ENCODE results near the gene ADCY2.
"Not testable (repeated sequence)": the region's sequence is repeated elsewhere in the genome, so short reads cannot be mapped to it uniquely, and the experiment has no call there.

Gene ADCY2

DNA sequence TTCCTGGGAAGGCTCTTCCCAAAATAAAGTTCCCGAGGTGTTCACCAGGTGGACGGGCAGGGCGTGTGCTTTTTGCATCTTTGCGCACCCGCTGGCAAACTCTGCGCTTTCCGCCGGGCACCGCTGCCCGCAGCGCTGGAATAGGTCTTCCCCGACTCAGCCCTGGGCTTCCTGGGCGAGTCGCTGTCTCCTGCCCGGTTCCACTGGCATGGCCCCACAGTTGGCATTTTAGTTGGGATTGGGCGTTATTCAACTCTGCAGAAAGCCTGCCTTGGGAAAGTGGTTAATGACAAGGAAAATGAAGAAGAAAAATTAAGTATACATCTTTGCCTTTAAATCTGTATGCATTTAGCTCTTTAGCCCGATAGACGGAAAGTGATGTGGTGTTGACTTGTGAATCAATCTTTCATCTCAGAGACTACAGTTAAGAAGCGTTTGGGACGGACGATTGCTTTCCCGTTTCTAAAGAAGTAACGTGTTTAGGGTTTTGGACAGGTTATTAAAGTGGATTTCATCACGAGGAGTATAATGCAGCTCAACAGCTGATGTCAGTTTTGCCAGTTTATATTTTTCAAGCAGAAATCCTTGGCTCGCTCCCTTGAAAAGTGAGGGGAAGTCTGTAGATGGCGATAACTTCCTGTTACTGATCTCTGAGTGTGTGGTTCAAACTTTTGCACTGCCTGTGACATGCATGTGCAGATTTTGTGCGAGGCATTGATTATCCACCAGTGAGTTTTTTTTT is 946 bp downstream of the ADCY2 start:
- no peak for DNase-seq

DNA sequence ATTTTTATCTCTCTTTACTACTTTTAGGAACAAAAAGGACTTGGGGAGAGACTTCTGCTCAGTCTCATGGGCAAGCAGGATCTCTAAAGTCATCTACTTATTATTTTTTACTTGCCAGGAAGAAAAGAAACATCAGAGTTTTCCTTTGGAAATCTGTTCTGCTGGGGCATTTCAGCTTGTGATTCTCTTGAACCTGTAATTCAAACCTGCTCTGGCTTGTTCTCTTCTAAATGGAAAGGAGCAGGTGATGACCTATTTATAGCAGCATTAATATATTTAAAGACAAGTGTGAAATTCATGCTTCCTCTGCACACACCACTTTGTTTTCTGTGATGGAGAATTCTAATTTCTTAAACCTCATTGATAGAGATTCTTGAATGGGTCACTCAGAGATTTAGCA is 2.0 kb downstream of the ADCY2 start:
- DNase-seq = no peak

DNA sequence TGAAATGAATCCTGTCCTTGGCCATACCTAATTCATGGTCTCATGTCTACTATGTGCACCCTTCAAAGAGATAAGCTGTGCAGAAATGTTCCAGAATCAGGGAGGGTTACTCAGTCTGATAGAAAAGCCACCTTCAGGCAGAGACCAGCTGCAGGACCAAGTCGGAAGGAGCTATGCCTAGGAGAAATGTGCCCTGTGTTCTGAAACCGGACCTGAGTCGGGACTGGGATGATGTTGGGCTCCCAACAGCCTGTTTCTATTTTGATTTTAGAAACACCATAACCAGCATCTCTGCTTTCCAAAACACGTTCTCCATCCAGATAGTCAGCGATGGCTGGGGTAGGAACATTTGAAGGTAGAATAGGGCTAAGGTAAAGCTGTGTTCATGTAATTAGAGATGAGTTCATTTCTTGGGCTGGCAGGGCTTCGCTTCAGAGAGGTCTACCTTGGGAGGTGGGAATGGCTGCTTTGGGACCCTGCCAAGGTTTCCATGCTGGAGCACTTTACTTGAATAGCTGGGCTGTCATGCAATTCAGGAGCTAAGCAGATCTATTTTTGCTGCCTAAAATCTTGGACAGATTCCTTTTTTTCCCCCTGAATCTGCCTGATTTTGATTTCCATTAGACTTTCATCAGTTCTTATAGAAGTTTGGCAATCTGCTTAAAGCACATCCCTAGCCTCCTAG is 2.8 kb downstream of the ADCY2 start:
- DNase-seq = no peak

DNA sequence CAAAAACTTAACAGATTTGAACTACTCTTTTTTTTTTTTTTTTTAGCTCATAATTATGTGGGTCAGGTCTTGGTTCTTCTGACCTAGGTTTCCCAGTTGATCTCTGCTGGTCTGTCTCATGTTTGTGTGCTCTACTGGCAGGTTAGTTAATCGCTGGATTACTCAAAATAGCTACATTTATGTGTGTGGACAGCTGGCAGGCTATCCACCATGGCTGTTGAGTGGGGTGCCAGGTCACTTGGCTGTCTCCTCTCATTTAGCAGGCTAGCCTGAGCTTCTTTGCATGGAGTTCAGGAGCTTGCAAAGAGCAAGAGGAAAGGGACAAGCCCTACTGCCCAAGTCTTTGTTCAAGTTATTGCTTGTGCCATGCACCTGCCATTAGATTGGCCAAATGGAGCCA is 9.3 kb downstream of the ADCY2 start:
- DNase-seq = no peak

DNA sequence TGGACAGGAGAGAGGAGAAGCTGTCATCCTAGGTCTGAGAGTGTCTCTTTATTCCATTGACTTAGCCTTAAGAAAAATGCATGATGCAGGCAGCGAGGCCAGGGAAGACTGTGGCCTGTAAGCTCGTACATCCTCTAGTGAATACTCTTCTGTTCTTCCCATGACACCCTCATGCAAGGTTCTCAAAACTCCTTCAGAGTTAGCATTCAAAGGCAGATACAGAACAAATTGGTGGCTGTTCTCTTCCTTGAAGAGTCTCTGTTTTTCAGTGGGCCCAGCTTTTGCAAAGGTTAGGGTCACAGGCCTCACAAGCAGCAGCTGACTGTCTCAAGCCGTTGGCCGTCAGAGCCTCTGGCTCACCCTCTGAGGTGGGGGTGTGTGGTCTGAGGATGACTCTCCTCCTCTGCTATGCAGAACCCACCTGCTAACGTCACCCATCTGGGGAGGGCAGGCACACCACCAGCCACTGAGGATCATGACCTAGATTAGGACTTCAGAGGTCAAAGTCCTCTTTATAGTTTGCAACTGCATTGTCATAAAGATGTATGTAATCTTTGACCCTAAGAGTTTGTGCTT is 15.1 kb downstream of the ADCY2 start:
- DNase-seq = no peak

DNA sequence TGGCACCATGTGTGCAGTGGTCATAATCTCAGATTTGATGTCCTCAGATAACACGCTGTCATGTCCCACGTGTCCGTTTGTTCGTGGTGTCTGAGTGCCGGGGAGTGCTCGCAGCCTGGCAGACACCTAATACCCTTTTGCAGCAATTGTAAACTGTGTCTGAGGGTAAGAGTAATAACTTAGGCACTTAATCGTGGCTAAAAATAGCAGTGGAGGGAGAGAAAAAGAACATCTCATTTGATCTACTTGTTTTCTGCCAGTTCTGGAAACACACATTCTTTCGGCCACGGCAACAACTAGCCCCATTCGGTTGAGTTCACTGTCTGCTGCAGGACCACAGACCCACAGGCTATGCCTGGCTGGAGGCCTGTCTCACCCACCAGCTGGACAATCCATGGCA is 16.5 kb downstream of the ADCY2 start:
- DNase-seq = no peak

DNA sequence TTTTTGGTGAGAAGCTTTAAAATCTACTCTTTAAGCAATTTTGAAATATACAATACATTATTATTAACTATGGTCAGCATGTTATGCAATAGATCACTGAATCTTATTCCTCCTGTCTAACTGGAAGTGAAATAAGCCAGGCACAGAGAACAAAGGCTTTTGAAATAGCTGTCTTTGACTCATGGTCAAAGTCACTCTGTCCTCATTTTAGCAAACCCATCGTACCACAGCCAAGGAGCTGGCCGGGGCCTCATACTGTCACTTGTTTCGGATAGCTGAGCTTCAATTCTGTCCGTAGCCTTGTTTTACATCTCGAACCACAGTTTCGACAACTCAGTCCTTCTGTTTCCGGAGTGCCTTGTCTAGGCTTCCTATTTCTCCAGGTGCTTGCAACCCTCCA is 19.2 kb downstream of the ADCY2 start:
- no peak for DNase-seq

DNA sequence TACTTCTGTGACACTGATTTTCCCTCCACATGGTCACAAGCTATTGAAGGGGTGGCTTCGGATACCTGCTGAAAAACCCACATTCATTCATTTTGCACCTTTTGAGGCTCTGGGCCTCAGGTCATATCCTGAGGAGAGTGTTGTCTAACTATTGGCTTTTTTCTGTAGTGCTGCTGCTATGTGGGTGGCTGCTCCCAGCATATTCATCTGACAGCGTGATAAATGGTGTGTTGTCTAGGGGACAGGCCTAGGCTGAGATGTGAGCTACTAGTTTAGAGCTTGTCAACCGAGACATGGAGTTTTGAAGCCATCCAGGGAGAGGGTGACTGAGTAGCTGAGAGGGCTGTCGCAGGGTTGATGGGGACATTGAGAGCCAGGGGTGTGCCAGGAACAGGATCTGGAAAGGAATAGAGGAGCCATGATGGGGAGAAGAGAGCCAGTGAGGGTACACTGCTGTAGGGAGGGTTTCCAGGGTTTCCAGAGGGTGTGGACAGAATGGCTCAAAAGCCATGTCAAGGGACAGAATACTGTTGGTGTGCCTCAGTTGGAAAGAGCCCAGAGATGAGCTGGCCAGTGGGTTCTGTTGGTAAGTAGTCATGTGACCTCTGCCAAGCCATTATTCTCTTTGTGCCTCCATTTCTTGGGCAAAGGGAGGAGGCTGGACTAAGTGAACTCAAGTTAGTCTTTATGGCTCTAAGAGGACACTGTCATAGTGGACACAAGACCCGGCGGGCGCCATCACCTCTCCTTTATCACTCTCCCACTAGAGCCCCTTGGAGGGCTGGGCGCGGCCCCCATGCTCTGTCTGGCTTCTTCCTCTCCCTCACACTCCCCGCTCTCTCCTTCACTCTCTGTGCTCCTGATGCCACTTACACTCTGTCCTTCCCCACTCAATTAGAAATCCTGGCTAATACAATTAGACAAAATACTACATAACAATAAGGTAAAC is 19.9 kb downstream of the ADCY2 start:
- DNase-seq = no peak

DNA sequence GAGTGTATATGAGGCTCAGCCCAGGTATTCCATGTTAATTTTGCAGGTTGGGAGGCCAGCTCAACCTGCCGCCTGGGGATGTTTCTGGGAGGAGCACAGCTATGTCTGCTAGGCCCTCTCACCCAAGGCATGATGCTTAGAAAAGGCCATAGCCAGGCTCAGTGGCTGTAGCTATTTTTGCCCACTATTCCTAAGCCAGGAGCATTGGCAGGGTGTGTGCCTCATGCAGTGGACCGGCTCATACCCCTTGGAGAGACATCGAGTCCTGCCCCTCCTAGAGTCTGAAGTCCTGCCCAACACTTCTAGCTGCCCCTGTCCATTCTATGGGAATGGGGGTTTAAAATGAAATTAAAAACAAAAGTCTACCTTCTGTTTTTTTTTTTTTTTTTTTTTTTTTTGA is 22.3 kb downstream of the ADCY2 start:
- no peak for DNase-seq

DNA sequence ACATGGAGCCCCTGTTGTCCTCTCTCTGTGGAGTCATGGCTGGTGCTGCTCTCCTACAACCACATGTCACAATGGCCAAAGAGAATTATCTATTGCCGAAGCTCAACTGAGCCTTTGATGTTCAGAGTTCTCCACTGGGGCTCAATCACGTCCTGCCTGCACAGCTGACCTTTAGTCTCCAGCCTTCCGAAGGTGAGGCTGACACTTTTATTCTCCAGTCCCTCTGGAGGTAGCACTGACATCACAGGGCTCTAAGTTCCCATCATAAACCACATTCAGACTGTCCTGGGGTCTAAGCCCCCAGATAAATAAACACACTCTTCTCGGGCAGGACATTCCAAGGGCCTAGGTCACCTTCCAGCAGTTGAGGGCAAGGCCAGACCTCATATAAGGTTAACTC is 23.4 kb downstream of the ADCY2 start:
- no peak for DNase-seq

DNA sequence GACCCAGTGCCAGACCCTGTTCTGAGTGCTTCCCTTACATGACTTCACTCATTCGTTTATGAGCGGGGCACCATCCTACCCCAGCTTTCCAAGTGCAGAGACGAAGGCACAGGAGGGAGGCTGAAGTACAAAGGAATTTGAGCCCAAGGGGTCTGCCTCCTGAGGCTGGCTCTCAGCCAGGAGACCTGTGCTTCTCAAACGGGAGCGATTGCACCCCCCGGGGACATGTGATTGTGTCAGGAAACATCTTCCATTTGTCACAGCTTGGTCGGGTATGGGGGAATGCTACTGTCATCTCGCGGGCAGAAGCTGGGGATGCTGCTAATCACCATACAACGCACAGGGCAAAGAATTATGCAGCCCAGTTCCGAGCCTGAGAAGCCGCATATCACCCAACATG is 23.9 kb downstream of the ADCY2 start:
- no peak for DNase-seq

DNA sequence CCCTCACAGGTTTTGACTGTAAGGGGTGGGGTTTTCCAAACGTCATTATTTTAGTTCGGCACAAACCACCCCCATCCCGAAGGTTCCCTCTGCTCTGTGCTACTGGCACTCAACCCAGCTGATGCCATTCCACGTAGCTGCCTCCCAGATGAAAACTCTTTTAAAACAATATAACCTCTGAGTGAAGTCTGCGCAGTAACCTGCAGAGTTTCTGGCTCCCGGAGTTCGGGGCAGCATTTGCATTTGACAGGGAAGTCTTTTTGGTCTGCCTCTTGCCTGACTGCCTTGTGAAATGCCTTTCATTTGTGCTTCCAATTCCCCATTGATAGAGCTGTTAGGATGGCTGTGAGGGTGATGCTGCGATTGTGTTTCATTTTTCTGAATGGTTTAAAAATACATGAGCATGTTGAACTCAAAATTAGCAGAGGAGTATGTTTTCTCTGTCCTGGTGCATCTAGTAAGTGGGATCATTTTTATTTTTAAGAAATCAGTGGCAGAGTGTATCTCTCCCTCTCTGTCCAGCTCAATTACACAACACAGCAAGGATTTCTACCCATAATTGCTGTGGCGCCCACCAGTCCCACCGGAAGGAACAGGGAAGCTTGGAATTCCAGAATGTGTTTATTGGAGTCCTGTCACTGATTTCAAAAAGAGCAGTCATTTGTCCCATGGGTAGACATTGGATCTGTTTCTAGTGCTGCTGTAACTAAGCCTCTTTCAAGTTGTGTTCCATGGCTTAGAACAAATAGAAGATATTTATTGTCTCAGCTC is 24.8 kb downstream of the ADCY2 start:
- DNase-seq = no peak

DNA sequence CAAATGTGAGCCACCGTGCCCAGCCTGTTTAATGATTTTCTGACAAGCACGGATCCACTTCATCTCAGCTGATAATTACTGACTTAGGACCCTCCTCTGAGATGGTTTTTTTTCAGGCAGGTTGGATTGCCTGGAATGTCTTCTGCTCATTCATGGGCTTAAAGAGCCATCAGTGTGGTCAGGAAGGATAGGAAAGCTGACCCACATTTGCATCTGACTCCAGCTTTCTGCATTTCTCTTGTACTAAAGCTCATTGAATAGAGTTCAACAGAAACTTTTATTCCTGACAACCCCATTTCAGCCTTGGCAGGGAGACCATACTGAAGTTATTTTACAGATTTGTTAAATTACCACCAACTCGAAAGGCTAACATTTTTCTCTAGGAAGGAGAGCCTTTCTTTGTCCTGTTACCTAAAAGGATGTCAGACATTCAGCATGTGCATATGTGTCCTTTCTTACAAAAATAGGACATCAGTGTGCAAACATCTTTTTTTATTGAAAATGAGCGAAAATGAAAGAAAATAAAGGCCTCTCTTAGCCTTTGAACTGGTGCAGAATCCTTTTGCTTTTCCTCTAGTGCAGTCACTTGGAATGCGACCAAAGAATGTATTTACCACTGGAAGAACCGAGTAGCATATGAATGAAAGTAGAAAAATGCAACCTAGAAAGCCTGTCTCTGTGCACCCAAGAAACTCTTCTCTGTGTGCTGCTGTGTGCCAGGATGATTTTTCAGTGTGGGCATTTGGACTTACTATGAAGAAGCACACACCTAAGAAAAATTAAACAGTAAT is 26.6 kb downstream of the ADCY2 start:
- no peak for DNase-seq

DNA sequence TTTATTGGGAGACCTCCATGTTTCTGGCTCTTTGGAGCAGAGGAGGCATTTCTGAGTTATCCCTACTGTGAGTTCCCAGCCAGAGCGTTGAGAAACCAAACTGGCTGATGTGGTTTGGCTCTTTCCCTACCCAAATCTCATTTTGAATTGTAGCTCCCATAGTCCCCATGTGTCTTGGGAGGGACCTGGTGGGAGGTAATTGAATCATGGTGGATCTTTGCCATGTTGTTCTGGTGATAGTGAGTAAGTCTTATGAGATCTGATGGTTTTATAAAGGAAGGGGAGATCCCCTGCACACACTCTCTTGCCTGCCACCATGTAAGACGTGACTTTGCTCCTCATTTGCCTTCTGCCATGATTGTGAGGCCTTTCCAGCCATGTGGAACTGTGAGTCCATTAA is 27.3 kb downstream of the ADCY2 start:
- DNase-seq = not testable (repeated sequence)

DNA sequence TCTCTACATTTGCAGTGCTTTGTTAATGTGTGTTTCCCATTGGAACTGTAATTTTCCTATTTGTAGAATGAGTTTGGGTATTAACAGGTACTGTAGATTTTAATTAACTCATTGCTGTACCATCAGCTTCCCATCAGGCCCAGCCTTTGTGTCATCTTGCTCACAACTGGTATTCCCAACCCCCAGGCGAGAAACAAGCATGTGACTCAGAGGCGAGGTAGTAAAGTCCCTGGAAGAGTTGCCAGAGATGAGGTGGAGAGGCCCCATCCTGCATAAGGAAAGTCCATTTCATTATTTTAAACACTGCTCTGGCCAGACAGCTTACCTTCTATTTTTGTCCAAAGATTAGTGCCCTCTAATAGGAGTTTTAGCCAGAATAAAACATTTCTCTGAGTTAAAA is 29.9 kb downstream of the ADCY2 start:
- DNase-seq = no peak

DNA sequence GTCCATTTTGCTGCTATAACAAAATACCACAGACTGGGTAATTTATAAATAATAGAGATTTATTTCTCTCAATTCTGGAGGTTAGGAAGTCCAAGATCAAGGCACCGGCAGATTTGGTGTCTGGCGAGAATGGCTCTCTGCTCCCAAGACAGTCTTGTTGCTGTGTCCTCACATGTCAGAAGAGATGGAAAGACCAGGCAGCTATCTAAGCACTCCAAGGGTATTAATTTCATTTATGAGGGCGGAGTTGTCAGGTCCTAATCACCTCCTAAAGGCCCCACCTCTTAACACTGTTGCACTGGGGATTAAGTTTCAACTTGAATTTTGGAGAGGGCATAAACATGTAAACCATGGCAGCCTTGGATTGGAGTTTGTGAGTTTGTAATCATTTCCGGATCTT is 30.3 kb downstream of the ADCY2 start:
- no peak for DNase-seq

DNA sequence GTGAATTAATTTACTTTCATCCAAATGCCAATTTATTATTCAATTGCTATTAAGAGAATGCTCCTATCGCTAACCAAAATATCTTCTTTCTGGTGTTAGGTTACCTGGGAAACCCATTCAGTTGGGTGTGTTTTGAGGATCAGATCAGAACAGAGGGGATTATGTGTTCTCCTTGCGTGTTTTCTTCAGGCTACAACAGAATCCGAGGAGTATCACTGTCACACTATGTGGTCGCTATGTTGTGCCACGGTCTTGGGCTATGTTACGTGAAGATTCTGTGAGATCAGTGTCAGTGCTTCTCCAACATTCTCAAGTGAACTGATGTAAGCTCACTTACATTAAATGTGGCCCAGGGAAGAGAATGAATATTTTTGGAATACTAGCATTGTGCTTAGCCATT is 39.0 kb downstream of the ADCY2 start:
- no peak for DNase-seq

DNA sequence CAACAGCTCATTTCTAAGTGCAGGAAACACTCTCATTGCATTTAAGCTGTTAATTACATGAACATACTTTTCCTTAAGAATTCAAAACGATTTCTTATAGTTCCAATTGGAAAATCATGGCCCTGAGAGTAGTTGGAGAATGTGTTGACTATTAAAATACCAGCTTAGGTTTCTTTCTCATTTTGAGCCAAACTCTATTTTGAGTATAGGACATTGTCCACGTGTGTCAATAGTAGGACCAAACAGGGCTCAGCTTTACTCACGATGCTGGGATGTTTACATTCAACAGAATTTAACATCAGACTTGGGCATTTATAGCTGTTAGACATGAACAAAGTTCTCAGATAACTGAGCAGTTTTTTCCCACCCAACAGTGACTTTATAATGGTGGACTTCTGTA is 39.6 kb downstream of the ADCY2 start:
- DNase-seq = no peak

DNA sequence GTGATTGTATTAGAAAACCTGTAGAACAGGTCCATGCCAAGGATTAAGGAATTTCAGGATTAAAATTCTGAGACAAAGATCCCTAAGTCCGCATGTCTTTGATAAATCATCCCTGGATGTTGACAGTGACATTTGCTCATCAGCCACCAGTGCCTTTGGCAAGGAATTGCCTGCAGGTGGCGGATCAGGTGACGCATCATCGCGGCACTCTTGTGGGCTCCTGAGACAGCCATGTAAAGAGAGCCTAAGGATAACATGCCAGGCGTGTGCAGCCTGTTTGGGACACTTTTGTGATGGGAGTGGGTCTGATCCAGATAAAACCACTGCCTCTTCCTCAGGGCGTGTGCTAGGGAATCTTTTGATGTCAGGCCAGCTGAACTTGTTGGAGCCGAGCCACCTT is 40.6 kb downstream of the ADCY2 start:
- DNase-seq = no peak

DNA sequence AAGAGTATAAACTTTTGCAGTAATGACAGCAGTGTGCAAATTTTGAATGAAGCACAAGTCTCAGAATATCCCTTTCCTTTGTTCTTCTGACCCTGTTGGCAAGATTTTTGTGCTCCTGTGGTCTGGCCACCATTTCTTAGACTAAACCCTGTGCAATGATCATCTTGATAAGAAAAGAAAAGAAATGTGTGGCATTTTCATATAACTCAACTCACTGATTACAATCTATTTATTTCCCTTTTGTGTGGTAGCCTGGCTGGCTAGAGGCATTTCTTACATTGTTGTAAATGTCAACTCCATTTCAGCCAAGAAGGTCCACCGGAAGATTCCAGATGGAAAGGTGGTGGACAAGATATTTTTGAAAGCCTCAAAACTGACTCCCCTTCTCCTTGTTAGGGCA is 41.9 kb downstream of the ADCY2 start:
- no peak for DNase-seq

DNA sequence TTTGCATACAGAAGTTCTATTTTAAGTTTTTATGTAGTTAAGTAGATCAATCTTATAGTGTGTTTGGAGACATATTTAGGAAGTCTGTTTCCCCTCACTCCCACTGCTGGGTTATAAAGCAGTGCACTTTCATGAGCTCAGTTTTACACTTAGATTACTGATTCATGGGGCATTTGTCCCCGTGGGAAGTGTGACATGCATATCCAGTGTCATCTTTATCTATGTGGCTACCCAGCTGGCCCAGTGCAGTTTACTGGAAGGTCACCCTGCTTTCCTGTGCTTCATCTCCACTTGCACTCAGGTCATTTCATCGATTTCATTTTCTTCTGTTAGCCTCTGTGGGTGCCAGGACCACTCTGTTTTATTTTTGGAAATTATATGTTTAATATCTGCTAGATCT is 49.1 kb downstream of the ADCY2 start:
- no peak for DNase-seq

DNA sequence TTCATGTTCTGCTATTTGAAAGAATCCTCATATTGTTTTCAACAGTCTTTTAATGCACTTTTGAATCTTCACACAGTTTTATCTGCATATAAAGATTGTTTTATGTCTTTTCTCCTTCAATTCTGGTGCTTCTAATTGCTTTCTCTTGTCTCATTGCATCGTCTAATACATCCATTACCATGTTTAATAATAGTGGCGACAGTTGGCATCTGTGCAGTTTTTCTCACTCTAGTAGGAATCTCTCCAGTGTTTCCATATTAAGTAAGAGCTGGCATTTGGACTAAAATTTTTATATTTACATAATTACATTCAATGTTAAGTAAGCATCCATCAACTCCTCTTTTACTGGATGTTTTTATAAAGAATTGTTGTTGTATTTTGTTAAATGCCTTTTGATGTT is 49.9 kb downstream of the ADCY2 start:
- no peak for DNase-seq
